ENCODE results near the gene INPP5D.

Gene INPP5D

DNA sequence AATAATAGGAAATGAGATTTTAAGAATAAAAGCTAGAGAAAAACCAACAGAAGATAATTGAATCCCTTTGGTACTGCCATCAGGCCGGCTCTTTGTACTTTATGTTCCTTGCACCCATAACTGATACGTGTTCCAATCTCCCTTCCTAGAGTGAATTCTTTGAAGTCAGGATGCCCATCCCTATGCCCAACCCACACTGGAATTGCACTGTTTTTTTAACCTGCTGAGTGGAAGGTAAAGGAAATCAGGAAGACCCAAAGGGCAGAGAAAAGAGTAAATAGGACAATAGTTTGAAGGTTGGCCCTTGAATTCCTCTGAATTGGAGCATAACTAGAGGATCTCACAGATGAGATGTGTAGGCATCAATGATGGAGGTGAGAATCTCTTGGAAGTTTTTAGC, 187.0 kb downstream of the INPP5D start:
- DNase-seq = no peak

DNA sequence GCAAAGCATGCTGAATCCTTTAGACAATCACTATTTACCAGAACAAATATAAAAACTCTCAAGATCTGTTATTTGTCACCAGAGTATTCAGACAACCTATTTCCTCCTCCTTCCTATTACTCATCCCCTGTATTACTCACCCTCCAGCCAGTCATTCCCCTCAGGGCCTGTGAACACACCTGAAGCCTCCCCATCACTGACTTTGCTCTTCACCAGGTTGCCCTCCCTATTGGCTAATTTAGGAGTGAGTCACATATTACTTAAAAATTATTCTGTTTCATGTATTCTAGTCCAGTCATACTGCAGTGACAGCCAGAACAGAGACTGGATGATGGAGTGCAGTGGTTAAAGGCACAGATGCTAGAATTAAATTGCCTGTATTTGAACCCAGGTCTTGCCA, 187.6 kb downstream of the INPP5D start:
- DNase-seq = peak; percentile 37

GRCh38 chr2:233248999-233249398, 188.9 kb downstream of the INPP5D start:
- DNase-seq = no peak

GRCh38 chr2:233250568-233250967, 190.4 kb downstream of the INPP5D start:
- DNase-seq = no peak

DNA sequence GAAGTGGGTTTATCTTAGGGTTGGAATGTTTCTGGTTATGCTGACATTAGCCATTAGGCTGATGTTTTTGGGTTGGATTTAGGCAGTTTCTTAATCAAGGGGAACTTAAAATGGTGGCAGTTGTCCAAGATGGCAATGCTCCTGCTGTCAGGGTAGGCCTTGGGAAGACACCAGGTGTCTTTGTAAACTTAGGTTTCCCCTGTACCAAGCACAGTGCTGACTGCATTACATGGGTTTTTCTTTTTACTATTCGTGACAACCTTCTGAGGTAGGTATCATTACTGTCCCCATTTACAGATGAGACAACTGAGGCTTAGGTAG, 190.8 kb downstream of the INPP5D start:
- DNase-seq = no peak

DNA sequence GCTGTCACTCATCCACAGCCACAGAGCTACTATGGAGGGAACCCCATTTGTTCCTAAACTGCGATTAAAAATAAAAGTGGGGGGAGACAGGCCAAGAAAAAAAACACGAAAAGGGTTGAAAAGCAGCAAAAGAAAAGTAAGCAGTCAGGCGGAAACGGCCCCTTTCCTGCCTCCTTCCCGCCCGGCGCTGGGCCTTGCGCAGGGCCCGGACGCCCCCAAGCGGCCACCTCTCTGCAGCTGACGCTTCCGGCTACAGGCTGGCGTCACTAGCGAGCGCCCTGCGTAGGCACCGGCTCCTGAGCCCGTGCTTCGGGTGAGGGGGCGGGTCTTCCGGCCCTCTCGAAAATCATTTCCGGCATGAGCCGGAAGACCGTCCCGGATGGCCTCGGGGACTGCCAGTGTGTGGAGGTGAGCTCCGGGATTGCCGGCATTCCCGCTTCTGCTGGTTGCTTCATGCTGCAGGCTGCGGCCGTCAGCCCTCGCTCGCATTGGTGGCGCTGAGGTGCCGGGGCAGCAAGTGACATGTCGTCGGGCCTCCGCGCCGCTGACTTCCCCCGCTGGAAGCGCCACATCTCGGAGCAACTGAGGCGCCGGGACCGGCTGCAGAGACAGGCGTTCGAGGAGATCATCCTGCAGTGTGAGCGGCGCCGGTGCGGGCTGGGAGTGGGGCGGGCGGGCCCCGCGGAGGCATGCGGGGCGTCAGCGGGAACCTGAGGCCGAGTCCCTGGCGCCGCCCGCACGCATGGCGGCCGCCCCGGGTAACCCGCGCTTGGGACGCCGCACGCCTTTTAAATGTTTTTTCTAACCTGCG, 191.4 kb downstream of the INPP5D start, which contains the start of gene ATG16L1:
Gene ATG16L1 (plus strand): TSS at position 368 of the 811 bp plus-strand sequence. CDS start 155 bp downstream, at position 523.
- DNase-seq = peak; percentile 93

DNA sequence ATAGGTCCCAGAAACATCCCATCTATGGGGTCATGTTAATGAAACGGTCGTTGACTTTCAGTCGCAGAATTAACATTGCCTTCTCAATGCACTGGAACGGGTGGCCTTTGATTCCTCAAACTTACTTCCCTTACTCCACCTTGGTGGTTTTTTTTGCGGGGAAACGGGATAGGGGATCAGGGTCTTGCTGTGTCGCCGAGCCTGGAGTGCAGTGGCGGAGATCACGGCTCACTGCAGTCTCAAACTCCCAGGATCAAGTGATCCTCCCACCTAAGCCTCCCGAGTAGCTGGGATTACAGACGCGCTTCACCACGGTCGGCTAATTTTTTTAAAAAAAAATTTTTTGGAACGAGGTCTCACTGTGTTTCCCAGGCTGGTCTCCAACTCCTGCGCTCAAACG, 192.1 kb downstream of the INPP5D start:
- DNase-seq = no peak

DNA sequence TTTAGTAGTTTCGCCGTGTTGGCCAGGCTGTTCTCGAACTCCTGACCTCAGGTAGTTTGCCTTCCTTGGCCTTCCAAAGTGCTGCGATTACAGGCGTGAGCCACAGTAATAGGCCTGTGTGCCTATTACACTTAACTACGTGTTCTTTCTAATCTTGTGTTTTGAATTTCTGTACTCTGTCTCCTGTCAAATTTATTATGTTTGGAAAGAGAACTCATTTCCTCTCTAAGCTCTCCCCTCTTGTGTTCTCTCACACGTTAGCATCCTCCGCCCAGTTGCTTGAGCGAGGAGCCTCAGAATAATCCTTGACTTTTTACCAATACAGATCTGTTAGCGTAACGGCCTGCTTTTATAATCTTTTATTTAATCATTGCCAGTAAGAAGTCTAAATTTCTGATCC, 195.0 kb downstream of the INPP5D start:
- DNase-seq = no peak

GRCh38 chr2:233256048-233256447, 195.9 kb downstream of the INPP5D start:
- no peak for DNase-seq
